GM20000 (cell line): Measurements from ENCODE around the gene ZSWIM4.
"Not testable (repeated sequence)": the region's sequence is repeated elsewhere in the genome, so short reads cannot be mapped to it uniquely, and the experiment has no call there.

ENCODE experiments used
- DNase-seq: peaks from one replicate; pipeline ENCODE4 v3.0.0; 2012; ENCODE audit warnings: low spot score
- TF ChIP-seq, protein P1 (sequence below): IDR thresholded peaks from 2 replicates; pipeline ENCODE4 v1.5.1; 2012; ENCODE audit warnings: mild to moderate bottlenecking, control low read depth; ENCODE audit errors: extremely low read depth, missing control alignments

Gene ZSWIM4

DNA sequence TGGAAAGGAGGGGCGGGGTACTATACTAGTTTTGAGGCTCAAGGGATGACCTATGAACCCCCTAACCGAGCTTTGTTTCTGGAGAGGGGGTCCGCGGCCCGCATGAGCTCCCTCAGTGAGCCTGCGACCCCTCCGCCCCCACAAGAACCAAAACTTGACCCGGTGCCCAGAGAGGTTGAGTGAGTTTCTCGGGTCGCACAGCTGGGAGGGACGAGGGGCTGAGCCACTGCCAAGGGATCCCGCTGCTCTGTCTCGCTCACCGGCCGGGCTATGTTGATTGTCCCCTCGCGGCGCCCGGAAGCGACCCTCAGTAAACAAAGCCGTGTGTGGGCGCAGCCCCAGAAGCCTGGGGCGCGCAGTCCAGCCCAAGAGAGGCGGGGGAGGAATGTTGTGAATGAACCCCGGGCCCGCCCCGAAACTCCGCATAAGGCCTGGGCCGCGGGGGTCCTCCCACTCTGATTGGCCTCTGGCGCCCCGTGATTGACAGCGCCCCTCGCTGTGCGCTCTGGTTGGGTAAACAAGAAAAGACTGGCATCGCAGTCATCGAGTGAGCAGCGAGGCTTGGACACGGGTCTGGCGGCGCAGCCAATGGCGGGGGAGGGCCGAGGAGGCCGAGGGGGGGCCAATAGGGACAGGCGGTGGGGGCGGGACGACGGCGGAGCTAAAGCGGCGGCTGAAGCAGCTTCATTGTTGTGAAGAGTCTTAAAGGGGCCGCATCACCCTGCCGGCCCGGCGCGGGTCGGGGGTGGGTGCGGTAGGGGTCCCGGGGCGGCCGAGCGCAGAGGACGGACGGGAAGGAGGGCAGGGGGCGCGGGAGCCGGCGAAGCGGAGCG is at the start of gene ZSWIM4:
TSS of gene ZSWIM4 (plus strand) at position 687 of the 833 bp plus-strand sequence. CDS start 206 bp downstream, outside the sequence.
- TF ChIP-seq, protein P1, sequence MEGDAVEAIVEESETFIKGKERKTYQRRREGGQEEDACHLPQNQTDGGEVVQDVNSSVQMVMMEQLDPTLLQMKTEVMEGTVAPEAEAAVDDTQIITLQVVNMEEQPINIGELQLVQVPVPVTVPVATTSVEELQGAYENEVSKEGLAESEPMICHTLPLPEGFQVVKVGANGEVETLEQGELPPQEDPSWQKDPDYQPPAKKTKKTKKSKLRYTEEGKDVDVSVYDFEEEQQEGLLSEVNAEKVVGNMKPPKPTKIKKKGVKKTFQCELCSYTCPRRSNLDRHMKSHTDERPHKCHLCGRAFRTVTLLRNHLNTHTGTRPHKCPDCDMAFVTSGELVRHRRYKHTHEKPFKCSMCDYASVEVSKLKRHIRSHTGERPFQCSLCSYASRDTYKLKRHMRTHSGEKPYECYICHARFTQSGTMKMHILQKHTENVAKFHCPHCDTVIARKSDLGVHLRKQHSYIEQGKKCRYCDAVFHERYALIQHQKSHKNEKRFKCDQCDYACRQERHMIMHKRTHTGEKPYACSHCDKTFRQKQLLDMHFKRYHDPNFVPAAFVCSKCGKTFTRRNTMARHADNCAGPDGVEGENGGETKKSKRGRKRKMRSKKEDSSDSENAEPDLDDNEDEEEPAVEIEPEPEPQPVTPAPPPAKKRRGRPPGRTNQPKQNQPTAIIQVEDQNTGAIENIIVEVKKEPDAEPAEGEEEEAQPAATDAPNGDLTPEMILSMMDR = no peak
- peak; percentile 99 for DNase-seq

DNA sequence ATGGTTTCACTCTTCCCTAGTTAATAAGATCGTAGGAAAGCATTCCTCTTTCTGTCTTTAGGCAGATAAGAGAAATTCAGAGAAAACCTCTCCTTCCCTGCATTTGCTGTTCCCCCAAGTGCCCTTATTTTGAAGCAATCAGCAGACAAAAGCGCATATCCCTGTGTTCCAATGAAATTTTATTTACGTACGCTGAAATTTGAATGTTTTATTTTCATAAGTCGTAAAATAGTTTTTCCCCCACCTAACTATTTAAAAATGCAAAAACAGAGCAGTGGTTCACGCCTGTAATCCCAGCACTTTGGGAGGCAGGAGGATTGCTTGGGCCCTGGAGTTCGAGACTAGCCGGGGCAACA is 48.2 kb upstream of the ZSWIM4 start:
- TF ChIP-seq, protein P1 = no peak
- no peak for DNase-seq

DNA sequence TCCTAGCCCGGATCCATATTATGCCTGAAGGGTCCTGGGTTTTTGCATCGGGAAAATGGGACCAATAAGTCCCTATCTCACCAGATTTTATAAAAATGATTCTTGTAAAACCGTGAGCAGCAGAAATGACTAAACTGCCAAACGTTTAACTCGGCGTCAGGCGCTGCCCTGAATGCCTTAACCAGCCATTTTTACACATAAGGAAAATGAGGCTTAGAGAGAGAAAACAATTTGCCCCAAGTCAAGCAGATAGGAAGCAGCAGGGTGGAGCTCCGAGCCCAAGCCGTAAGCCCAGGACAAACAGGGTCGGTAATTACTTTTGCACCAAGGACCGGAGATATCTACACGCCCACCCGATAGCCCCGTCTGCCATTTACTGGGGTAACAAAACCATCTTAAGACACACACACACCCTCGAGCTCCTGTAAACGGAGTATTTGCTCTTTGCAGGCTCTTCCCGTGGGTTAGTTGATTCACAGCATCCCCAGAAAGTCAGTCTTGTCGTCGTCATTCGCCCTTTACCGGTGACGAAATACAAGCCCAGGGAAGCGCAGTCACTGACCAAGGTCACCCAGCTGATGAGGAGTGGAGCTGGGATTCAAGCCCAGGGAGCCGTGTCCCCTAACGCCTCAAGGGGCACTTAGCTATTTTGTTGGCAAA is 46.9 kb upstream of the ZSWIM4 start:
- TF ChIP-seq, protein P1 = no peak
- DNase-seq = no peak

DNA sequence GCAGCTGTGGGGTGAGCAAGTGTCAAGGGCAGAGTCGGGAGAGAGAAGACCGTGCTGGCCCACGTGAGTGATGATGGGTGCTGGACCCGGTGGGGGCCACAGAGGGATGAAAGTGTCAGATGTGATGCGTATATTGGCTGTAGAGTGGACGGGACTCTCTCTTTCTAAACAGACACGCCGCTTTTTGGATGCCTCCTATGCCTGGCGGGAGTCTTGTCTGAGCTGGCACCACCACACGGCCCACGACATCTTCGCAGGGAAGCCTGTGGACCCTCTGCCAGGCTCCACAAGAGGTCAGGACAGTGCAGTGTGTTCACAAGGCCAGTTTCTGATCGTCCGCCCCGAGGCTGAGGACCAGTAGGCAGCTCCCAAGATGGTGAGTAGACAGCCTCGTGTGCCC is 43.8 kb upstream of the ZSWIM4 start:
- DNase-seq = no peak
- TF ChIP-seq, protein P1 = no peak

DNA sequence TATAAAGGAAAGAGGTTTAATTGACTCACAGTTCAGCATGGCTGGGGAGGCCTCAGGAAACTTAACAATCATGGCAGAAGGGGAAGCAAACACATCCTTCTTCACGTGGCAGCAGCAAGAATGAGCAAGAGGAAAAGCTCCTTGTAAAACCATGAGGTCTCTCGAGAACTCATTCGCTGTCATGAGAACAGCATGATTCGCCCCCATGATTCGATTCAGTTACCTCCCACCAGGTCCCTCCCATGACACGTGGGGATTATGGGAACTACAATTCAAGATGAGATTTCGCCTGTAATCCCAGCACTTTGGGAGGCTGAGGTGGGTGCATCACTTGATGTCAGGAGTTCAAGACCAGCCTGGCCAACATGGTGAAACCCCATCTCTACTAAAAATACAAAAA is 41.6 kb upstream of the ZSWIM4 start:
- not testable (repeated sequence) for DNase-seq

DNA sequence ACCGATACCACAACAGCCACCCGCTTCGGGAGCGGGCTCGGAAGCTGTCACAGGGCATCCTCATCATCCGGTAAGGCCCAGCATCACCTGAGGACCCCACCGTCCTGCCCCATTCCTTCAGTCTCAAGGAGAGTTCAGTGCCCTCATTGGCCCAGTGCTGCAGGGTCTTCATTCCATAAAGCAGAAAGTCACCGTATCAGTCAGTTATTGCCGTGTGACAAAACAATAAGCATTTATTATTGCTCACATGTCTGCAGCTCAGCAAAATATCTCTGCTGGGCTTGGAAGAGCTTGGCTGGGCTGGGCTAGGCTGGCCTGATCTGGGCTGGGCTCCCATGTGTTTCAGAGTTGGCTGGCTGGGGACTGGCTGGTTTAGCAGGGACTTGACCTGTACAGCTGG is 39.0 kb upstream of the ZSWIM4 start:
- TF ChIP-seq, protein P1 = no peak
- DNase-seq = no peak

DNA sequence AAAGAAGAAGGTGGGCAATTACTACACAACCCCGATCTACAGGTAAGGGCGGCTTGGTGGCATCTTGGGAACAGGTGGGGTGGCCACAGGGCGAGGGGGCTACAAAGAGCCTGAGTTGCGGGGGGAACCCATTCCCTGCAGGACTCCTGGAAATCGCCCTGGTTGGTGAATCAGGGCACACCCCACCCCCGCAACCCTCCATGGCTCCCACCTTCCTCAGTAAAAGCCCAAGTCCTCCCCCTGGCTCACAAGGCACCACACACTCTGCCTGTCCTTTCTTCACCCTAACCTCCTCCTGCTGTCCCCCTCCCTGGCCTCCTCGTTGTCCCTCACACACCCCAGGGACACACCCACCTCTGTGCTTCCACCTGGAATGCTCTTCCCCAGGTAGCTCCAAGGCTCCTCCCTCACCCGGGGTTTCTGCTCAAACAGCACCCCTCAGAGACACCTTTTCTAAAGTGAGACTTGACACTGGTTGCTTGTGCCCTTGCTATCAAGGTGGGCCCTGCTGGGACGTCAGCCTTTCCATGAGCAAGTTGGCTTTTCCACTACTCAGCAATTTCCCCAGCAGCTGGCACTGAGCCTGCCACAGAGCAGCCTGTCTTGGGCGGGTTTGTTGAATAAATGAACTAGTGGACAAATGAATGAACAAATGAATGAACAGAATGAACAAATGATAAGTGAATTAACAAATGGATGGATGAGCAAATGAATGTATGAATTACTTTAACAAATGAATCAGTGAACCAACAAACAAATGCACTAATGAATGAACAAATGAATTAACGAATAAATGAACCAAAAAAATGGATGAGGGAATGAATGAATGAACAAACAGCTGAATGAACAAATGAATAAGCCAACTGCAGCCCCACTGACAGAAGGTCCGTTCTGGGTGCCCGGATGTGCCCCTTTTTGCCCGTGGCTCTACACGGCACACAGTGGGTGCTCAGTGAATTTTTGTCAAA is 37.2 kb upstream of the ZSWIM4 start:
- TF ChIP-seq, protein P1 = no peak

More for the DNA sequence above, 37.2 kb upstream of the ZSWIM4 start:
- no peak for DNase-seq
